ENCODE data around the gene NPAS2.
A peak's percentile ranks its signal among the peaks of the same experiment; 100 is the strongest.

The NPAS2 gene

GRCh38 chr2:100974712-100975520, 155.0 kb downstream of the NPAS2 start:
- DNase-seq = no peak

- no peak for DNase-seq
Measured at GRCh38 chr2:100975521-100975785, 155.5 kb downstream of the NPAS2 start.

- DNase-seq = no peak
Measured at GRCh38 chr2:100976061-100976460, 156.1 kb downstream of the NPAS2 start.

GRCh38 chr2:100976645-100977391, 156.9 kb downstream of the NPAS2 start:
- no peak for DNase-seq

GRCh38 chr2:100977511-100977910, 157.6 kb downstream of the NPAS2 start:
- DNase-seq = no peak

GRCh38 chr2:100978582-100979191, 158.7 kb downstream of the NPAS2 start:
- no peak for DNase-seq

GRCh38 chr2:100980046-100980445, 160.1 kb downstream of the NPAS2 start:
- DNase-seq = no peak

GRCh38 chr2:100981011-100981410, 161.1 kb downstream of the NPAS2 start:
- no peak for DNase-seq

GRCh38 chr2:100982431-100982861, 162.5 kb downstream of the NPAS2 start:
- DNase-seq = no peak

GRCh38 chr2:100983201-100983600, 163.3 kb downstream of the NPAS2 start:
- DNase-seq = no peak

- DNase-seq = no peak
Measured at GRCh38 chr2:100983684-100984310, 163.9 kb downstream of the NPAS2 start.

GRCh38 chr2:100984892-100985307, 165.0 kb downstream of the NPAS2 start:
- peak; percentile 66 to 80 for DNase-seq

- no peak for DNase-seq
Measured at GRCh38 chr2:100986157-100986556, 166.2 kb downstream of the NPAS2 start.

GRCh38 chr2:100987536-100987935, 167.6 kb downstream of the NPAS2 start:
- no peak for DNase-seq

- DNase-seq = no peak
Measured at GRCh38 chr2:100987974-100988373, 168.0 kb downstream of the NPAS2 start.

GRCh38 chr2:100988630-100989417, 168.9 kb downstream of the NPAS2 start:
- no peak for DNase-seq

- no peak for DNase-seq
Measured at GRCh38 chr2:100989666-100990065, 169.7 kb downstream of the NPAS2 start.

GRCh38 chr2:100990166-100990565, 170.2 kb downstream of the NPAS2 start:
- no peak for DNase-seq

GRCh38 chr2:100990650-100991403, 170.9 kb downstream of the NPAS2 start:
- DNase-seq = no peak

GRCh38 chr2:100991404-100991773, 171.4 kb downstream of the NPAS2 start:
- no peak for DNase-seq

GRCh38 chr2:100992262-100992661, 172.3 kb downstream of the NPAS2 start:
- DNase-seq = no peak

- DNase-seq = no peak
Measured at GRCh38 chr2:100993294-100993693, 173.4 kb downstream of the NPAS2 start.
